Right lobe of liver (tissue), 6 donors: ENCODE measurements around the gene TENT5D. TPM values are rescaled to one million over a fixed set of nuclear protein-coding genes. Genes with fewer than 3 reads are reported as not detected.
"Not testable (repeated sequence)": the region's sequence is repeated elsewhere in the genome, so short reads cannot be mapped to it uniquely, and the experiment has no call there.

ENCODE experiments used
- ATAC-seq, 4 donors: fragments of 200-7000 bp; cut with Tn5 transposase; one replicate each; pipeline ENCODE4 v1.9.1; 2020; ENCODE audit warnings: mild to moderate bottlenecking in 4 of 4, moderate library complexity in 4 of 4
- DNase-seq, 3 donors: peaks; one replicate each; pipeline ENCODE4 v3.0.0-alpha.2; 2020
- H3K27ac ChIP-seq, 3 donors: fragments of 200-600 bp; one replicate each; pipeline ENCODE4 v1.8.0; 2022
- H3K27me3 ChIP-seq, 2 donors: fragments of 200-600 bp; one replicate each; pipeline ENCODE4 v1.8.0; 2022
- H3K36me3 ChIP-seq, 4 donors: fragments of 200-600 bp; sonication (generic) in 1 of 4; one replicate each; pipeline versions ENCODE4 v1.5.1 to v1.8.0; 2017 to 2022; ENCODE audit warnings: control low read depth in 1 of 4
- H3K4me1 ChIP-seq, 4 donors: fragments of 200-600 bp; sonication (generic) in 1 of 4; one replicate each; pipeline versions ENCODE4 v1.5.1 to v1.8.0; 2017 to 2022; ENCODE audit warnings: control low read depth in 1 of 4
- H3K4me3 ChIP-seq, 3 donors: fragments of 200-600 bp; one replicate each; pipeline ENCODE4 v1.8.0; 2022
- H3K9me3 ChIP-seq, 4 donors: fragments of 200-600 bp; sonication (generic) in 1 of 4; one replicate each; pipeline versions ENCODE4 v1.5.1 to v1.8.0; 2017 to 2022; ENCODE audit warnings: control low read depth in 1 of 4
- POLR2A ChIP-seq: fragments of 450-650 bp; IDR thresholded peaks from one replicate; pipeline ENCODE4 v1.6.1; 2017; ENCODE audit warnings: antibody characterized with exemption, mild to moderate bottlenecking
- WGBS: methylation state at CpG from one replicate; pipeline ENCODE4 v1.1.6; 2018; ENCODE audit warnings: low coverage, low lambda C conversion rate; ENCODE audit not compliant: insufficient coverage; ENCODE audit errors: missing lambda C conversion rate; 5-methylcytosine and 5-hydroxymethylcytosine counted together
- intact Hi-C, 2 donors: fragments of 100-400 bp; cut with DNase I; formaldehyde crosslinking; loops; one replicate each; pipeline versions ENCODE4 v1.11.2 to v1.14.1; 2022
- long read RNA-seq: library from polyadenylated mRNA; unstranded; transcript quantifications from one replicate; pipeline ENCODE4 v2.0.0, GENCODE V29; 2019
- total RNA-seq, 6 experiments: library from RNA; depleted of rRNA in 2 of 6; stranded (reverse); fragments of >200 nt in 2 of 6; fragmentation: NEBNext Ultra II Directional in 3 of 6; extraction: Animal tissue kit (Norgen Biotek cat#: 25700) in 3 of 6; gene quantifications; one replicate each; pipeline versions ENCODE4 v1.1.0 to v1.2.4, GENCODE V29; 2016 to 2023
- TF ChIP-seq, protein P1 (sequence below), 4 donors: fragments of 200-600 bp in 3 of 4; fragments of 450-650 bp in 1 of 4; IDR thresholded peaks; one replicate each; pipeline versions ENCODE4 v1.5.1 to v1.8.0; 2016 to 2022; ENCODE audit warnings: antibody characterized with exemption in 4 of 4, mild to moderate bottlenecking in 2 of 4
- donor health status: DM: no; HTN: yes; CAD: no.
- donor health status: DM: no; HTN: no; CAD: no.
- donor health status: DM: no; HTN: no; CAD: no.
- donor health status: DM: no; HTN: yes; CAD: no.
- donor health status: DM: no; HTN: yes; CAD: no.

Gene TENT5D
- not detected for total RNA-seq
- long read RNA-seq: 0 reads

DNA sequence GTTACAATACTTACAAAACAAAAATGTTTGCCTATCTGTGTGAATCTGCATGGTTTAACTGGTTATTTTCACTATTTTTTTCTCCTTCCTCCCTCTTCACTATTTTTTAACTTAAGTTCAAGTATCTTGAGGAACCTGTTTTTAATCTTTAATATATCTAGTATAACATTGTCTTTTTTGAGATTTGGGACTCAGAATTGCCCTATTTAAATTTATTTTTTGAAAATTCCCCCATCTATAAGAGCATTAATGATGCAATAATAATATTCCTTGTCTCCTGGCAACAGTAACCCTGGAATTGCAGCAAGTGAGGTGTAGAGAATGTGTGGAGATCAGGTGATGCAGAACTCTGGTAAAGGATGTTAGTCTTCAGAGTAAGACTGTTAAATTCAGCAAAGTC is at the start of gene TENT5D:
Gene TENT5D (plus strand): TSS at position 301 of the 400 bp plus-strand sequence. CDS start 22,093 bp downstream, outside the sequence.
- intact Hi-C loops: no loop called here
- TF ChIP-seq POLR2A: no peak
- TF ChIP-seq, protein P1, sequence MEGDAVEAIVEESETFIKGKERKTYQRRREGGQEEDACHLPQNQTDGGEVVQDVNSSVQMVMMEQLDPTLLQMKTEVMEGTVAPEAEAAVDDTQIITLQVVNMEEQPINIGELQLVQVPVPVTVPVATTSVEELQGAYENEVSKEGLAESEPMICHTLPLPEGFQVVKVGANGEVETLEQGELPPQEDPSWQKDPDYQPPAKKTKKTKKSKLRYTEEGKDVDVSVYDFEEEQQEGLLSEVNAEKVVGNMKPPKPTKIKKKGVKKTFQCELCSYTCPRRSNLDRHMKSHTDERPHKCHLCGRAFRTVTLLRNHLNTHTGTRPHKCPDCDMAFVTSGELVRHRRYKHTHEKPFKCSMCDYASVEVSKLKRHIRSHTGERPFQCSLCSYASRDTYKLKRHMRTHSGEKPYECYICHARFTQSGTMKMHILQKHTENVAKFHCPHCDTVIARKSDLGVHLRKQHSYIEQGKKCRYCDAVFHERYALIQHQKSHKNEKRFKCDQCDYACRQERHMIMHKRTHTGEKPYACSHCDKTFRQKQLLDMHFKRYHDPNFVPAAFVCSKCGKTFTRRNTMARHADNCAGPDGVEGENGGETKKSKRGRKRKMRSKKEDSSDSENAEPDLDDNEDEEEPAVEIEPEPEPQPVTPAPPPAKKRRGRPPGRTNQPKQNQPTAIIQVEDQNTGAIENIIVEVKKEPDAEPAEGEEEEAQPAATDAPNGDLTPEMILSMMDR (IDR thresholded peaks at IDR 0.05): no peak
- ATAC-seq (no peak), DNase-seq (no peak)
- Histone ChIP-seq H3K36me3 (no peaks in the 10 kb centered on the region), H3K27me3 (peaks cover 0 to 8% of the 10 kb centered on the region in 2 donors), H3K4me1 (no peaks in the 10 kb centered on the region), H3K9me3 (no peaks in the 10 kb centered on the region), H3K27ac (no peak within 1 kb of the TSS), H3K4me3 (no peak within 1 kb of the TSS)

- H3K9me3 ChIP-seq, ATAC-seq, H3K4me3 ChIP-seq, intact Hi-C loops, H3K4me1 ChIP-seq, DNase-seq, H3K27ac ChIP-seq, H3K36me3 ChIP-seq, H3K27me3 ChIP-seq: not testable (repeated sequence)
- WGBS: 78% methylated on average over 1 of the region's 1 CpG
Observed at GRCh38 chrX:80385651-80386050, 34.6 kb upstream of the TENT5D start.

DNA sequence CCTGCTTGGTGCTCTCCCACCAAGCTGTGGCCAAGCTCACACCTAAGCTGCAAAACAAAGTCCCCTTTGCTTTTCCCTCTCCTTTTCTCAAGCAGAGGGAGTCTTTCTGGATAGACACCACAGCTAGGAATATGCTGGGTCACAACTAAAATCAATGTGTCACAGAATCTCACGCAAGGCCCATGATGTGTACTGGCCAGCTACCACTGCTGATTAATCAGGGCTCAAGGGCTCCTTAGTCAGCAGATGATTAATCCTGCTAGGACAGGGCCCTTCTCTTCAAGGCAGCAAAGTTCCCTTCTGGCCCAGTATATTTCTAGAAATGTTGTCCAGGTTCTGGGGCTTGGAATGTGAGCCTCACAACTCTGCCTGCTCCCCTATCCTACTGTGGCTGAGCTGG is 32.0 kb upstream of the TENT5D start:
- TF ChIP-seq, protein P1 (IDR thresholded peaks at IDR 0.05): no peak
- TF ChIP-seq POLR2A: no peak
- Histone ChIP-seq H3K9me3 (no peaks in the 10 kb centered on the region), H3K4me3 (no peak overlapping the region), H3K27ac (no peak overlapping the region), H3K4me1 (no peaks in the 10 kb centered on the region), H3K36me3 (no peaks in the 10 kb centered on the region), H3K27me3 (no peaks in the 10 kb centered on the region)
- WGBS: no CpG with 5 or more reads among the region's 1 CpG
- intact Hi-C loops: no loop called here
- ATAC-seq: no peak
- no peak for DNase-seq

DNA sequence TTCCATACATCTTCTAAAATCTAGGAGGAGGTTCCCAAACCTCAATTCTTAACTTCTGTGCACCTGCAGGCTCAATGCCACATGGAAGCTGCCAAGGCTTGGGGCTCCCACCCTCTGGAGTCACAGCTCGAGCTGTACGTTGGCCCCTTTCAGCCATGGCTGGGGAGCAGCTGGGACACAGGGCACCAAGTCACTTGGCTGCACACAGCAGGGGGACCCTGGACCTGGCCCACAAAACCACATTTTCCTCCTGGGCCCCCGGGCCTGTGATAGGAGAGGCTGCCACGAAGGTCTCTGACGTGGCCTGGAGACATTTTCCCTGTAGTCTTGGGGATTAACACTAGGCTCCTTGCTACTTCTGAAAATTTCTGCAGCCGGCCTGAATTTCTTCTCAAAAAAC is 8.2 kb upstream of the TENT5D start:
- Histone ChIP-seq H3K36me3 (no peaks in the 10 kb centered on the region), H3K4me3 (no peak overlapping the region), H3K27ac (no peak overlapping the region), H3K9me3 (no peaks in the 10 kb centered on the region), H3K4me1 (no peaks in the 10 kb centered on the region), H3K27me3 (no peaks in the 10 kb centered on the region)
- TF ChIP-seq POLR2A: no peak
- TF ChIP-seq, protein P1 (IDR thresholded peaks at IDR 0.05): no peak
- intact Hi-C loops: no loop called here
- DNase-seq (no peak), ATAC-seq (no peak)
- 41% methylated on average over 4 of the region's 6 CpGs for WGBS

GRCh38 chrX:80423000-80423399 is 2.8 kb downstream of the TENT5D start:
- H3K4me3 ChIP-seq: no peak overlapping the region
- 30% methylated on average over 2 of the region's 3 CpGs for WGBS
- intact Hi-C loops: no loop called here

More at GRCh38 chrX:80423000-80423399, 2.8 kb downstream of the TENT5D start:
- DNase-seq: no peak
- no peaks in the 10 kb centered on the region for H3K36me3 ChIP-seq
- H3K4me1 ChIP-seq: no peaks in the 10 kb centered on the region
- no peak for ATAC-seq
- H3K9me3 ChIP-seq: no peaks in the 10 kb centered on the region
- no peak for TF ChIP-seq POLR2A
- TF ChIP-seq, protein P1 (IDR thresholded peaks at IDR 0.05): no peak
- H3K27ac ChIP-seq: no peak overlapping the region
- peaks cover 0 to 8% of the 10 kb centered on the region in 2 donors for H3K27me3 ChIP-seq
